Measurements from ENCODE around the gene TNFAIP8L3.

The TNFAIP8L3 gene

DNA sequence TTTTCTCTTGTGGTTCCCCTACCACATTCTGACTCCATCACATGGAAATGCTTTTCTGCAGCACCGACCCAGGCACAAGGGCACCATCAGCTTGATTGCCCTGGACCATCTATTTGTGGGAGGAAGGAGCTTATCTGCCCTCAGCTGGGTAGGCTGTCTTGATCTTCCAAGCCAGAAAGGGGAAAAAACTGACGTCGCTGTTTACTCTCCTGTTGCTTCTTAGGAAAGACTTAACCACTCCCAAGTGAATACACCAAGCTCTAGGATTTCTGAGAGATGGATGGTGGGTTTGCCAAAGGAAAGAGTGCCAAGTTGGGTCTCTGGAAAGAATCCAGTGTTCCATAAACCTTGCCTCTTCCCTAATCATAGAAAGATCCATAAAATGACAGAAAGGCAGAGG, 4.0 kb downstream of the TNFAIP8L3 start:
- H3K4me3 ChIP-seq (replicated peaks; ENCODE audit: low read depth, low read length) = no peak overlapping the region
- DNase-seq (ENCODE audit: extremely low read depth, low read depth) = no peak
- no peak for TF ChIP-seq CTCF (IDR thresholded peaks at IDR 0.05; ENCODE audit: low read depth, low read length, missing control alignments)

DNA sequence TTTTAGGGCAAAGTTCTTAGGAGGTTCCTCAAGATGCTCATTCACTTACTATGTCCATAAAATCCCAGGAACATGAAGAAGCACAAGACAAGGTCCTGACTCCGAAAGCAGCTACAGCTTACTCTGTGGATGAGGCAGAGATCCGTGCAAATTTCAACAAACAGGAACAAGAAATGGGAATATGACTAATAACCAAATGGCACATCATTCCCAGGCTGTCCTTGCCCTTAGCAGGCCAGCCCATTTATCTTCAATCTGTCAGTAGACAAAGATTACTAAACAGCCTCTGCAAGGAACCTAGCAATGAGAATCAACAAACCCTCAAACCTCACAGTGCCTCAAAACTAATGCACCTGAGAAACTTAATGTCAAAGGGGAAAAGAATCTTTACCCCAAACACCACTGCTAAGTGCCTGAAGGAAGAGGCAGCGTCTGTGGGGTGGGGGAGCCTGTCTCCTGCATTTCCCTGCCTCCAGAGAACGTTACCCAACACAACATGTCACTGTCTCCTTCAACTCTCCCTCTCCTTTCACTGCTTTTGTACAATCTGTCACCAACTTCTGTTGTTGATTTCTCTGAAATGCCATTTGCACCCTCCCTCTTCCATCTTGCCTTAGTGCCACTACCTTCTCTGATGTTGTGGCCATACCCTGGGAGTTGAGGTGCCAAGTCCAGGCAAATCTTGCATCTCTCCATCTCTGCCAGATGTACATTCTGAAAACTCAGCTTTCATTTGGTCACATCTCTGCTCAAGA, 4.8 kb downstream of the TNFAIP8L3 start:
- TF ChIP-seq CTCF (IDR thresholded peaks at IDR 0.05; ENCODE audit: low read depth, low read length, missing control alignments) = no peak
- no peak for DNase-seq (ENCODE audit: extremely low read depth, low read depth)
- H3K4me3 ChIP-seq (replicated peaks; ENCODE audit: low read depth, low read length) = no peak overlapping the region

- TF ChIP-seq CTCF (IDR thresholded peaks at IDR 0.05; ENCODE audit: low read depth, low read length, missing control alignments) = no peak
- DNase-seq (ENCODE audit: extremely low read depth, low read depth) = no peak
Observed at GRCh38 chr15:51089041-51089440, 5.7 kb downstream of the TNFAIP8L3 start.

GRCh38 chr15:51088585-51088984, 6.1 kb downstream of the TNFAIP8L3 start:
- no peak for TF ChIP-seq CTCF (IDR thresholded peaks at IDR 0.05; ENCODE audit: low read depth, low read length, missing control alignments)
- DNase-seq (ENCODE audit: extremely low read depth, low read depth) = no peak
- no peak overlapping the region for H3K4me3 ChIP-seq (replicated peaks; ENCODE audit: low read depth, low read length)

More at GRCh38 chr15:51089041-51089440, 5.7 kb downstream of the TNFAIP8L3 start:
- H3K4me3 ChIP-seq (replicated peaks; ENCODE audit: low read depth, low read length) = no peak overlapping the region

DNA sequence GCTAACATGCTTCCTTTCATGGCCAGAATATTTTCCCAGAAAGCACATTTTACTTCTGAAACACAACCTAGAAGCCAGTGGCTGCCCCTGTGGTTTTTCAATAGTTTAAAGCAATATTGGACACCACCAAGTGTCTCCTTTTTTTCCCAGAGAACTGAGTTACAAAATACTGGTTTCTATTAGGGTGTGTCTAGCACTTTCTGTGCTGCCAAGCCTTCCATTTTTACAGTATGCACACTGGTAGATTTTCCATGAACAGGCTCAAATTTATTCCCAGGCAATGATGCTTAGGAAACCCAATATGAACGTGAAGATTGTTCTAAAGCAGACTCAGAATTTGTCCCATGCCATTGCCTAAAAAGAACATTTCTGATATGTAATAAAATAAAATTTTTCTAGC, 7.2 kb downstream of the TNFAIP8L3 start:
- no peak overlapping the region for H3K4me3 ChIP-seq (replicated peaks; ENCODE audit: low read depth, low read length)
- DNase-seq (ENCODE audit: extremely low read depth, low read depth) = no peak
- TF ChIP-seq CTCF (IDR thresholded peaks at IDR 0.05; ENCODE audit: low read depth, low read length, missing control alignments) = no peak

GRCh38 chr15:51086409-51086808, 8.3 kb downstream of the TNFAIP8L3 start:
- TF ChIP-seq CTCF (IDR thresholded peaks at IDR 0.05; ENCODE audit: low read depth, low read length, missing control alignments) = no peak
- H3K4me3 ChIP-seq (replicated peaks; ENCODE audit: low read depth, low read length) = no peak overlapping the region
- DNase-seq (ENCODE audit: extremely low read depth, low read depth) = no peak

DNA sequence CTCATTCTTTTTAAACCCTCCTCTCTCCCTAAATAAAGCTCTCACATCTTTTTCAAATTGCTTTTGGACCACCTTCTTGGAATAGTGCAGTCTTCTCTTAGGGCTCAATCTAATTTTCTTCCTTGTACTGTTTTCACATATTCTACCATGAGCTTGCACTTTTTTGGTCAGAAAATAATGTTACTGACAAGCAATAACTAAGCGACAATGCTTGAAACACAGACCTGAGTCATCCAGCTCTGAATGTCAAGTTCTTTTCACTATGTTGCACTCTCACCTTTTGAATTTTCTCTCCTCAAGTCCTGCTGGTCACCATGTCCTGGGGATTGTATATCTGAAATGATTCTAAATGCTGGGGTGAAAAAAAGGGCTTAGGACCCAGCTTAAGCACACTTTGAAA, 8.9 kb downstream of the TNFAIP8L3 start:
- TF ChIP-seq CTCF (IDR thresholded peaks at IDR 0.05; ENCODE audit: low read depth, low read length, missing control alignments) = no peak
- no peak overlapping the region for H3K4me3 ChIP-seq (replicated peaks; ENCODE audit: low read depth, low read length)
- DNase-seq (ENCODE audit: extremely low read depth, low read depth) = no peak
